ENCODE results near the gene SERGEF. TPM values are rescaled to one million over a fixed set of nuclear protein-coding genes. Genes with fewer than 3 reads are reported as not detected.

The SERGEF gene
- total RNA-seq, 2 donors from 2014 or later = 23.2 to 36.2 TPM

DNA sequence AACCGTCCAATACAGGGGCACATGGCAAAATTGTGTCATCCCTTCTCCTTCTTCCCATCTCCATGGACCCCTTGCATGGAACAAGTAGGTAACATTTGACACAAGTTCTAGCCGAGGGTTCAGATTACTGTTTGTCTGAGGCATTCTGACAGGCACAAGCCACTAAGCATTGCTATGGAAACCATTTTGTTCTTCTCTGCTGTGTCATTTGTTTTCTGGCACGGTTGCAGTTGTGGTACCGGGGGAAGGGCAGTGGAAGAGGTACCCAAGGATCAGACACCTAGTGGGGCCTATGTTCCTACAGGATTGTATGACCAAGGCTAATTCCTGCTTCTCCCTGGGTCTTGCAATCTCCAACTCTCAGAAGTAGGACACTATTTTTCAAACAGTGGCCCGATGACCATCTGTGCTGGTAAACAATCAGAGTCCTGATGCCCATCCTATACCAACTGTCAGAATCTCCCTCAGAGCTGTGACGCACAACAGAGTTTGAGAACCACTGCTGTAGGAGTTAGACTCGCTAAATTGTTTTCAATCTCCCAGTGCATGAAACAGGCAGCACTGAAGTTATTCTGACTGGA is 209.0 kb downstream of the SERGEF start:
- no peak overlapping the region for H3K9ac ChIP-seq (ENCODE audit: low read depth in 2 of 2, low read length in 2 of 2)
- no peaks in the 10 kb centered on the region for H3K9me3 ChIP-seq
- no peaks in the 10 kb centered on the region for H3K4me1 ChIP-seq
- TF ChIP-seq CTCF (IDR thresholded peaks at IDR 0.05) = no peak
- no peak for DNase-seq
- intact Hi-C loops (cut with DNase I) = no loop called here
- H3K27me3 ChIP-seq = no peaks in the 10 kb centered on the region
- H3K4me3 ChIP-seq = no peak overlapping the region
- no peak overlapping the region for H3K27ac ChIP-seq
- no peaks in the 10 kb centered on the region for H3K36me3 ChIP-seq

GRCh38 chr11:17802491-17802890 is 210.4 kb downstream of the SERGEF start:
- TF ChIP-seq CTCF (IDR thresholded peaks at IDR 0.05) = no peak
- no peak for DNase-seq
- no peak overlapping the region for H3K27ac ChIP-seq
- H3K27me3 ChIP-seq = no peaks in the 10 kb centered on the region
- intact Hi-C loops (cut with DNase I) = no loop called here
- no peak overlapping the region for H3K9ac ChIP-seq (ENCODE audit: low read depth in 2 of 2, low read length in 2 of 2)
- no peaks in the 10 kb centered on the region for H3K4me1 ChIP-seq
- H3K4me3 ChIP-seq = no peak overlapping the region
- H3K36me3 ChIP-seq = no peaks in the 10 kb centered on the region
- no peaks in the 10 kb centered on the region for H3K9me3 ChIP-seq

- TF ChIP-seq CTCF (IDR thresholded peaks at IDR 0.05) = no peak
- intact Hi-C loops (cut with DNase I) = no loop called here
Measured at GRCh38 chr11:17801166-17801565, 211.7 kb downstream of the SERGEF start.

DNA sequence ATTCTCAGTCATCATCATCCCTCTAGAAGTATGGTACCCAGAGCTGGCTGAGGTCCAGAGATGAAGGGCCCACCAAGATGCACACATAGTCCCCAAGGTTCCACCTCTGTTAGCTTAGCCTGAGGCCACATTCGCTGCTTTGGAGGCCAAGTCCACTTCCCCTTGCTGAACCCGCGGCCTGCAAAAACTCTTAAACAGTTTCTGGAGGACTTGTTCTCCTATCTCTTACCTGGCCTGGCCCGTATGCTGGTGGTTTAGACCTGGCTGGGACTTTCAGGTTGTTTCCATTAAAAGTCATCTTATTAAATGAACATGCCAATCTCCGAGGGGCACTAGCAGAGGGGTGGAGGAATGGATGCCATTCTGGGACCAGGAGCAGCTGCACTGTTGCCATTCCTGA is 213.7 kb downstream of the SERGEF start:
- H3K9me3 ChIP-seq = no peaks in the 10 kb centered on the region
- DNase-seq = no peak
- H3K4me3 ChIP-seq = no peak overlapping the region
- intact Hi-C loops (cut with DNase I) = no loop called here
- no peak overlapping the region for H3K9ac ChIP-seq (ENCODE audit: low read depth in 2 of 2, low read length in 2 of 2)
- H3K4me1 ChIP-seq = no peaks in the 10 kb centered on the region
- no peaks in the 10 kb centered on the region for H3K27me3 ChIP-seq
- no peak overlapping the region for H3K27ac ChIP-seq
- H3K36me3 ChIP-seq = no peaks in the 10 kb centered on the region
- TF ChIP-seq CTCF (IDR thresholded peaks at IDR 0.05) = no peak

More at GRCh38 chr11:17801166-17801565, 211.7 kb downstream of the SERGEF start:
- Histone ChIP-seq H3K36me3 (no peaks in the 10 kb centered on the region), H3K9ac (ENCODE audit: low read depth in 2 of 2, low read length in 2 of 2) (no peak overlapping the region), H3K4me3 (no peak overlapping the region), H3K9me3 (no peaks in the 10 kb centered on the region), H3K4me1 (no peaks in the 10 kb centered on the region), H3K27ac (no peak overlapping the region), H3K27me3 (no peaks in the 10 kb centered on the region)
- no peak for DNase-seq

DNA sequence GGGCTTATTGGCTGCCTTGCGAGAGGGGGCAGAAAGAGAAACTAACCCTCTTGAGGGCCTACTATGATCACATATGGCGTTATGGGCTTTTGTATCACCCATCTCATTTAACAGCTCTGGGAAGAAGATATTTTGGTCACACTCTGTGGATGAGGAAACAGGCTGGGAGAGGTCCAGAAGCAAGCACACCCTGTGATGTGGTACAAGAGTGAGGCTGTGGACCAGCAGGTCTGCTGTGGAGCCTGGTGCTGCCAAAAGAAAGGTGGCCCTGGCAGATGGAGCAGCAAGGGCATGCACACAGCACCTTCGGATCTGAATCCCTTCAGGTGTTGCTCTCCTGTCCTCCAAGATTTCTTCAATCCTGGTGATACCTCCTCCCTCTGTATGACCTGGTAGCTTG is 214.1 kb downstream of the SERGEF start:
- DNase-seq = no peak
- intact Hi-C loops (cut with DNase I) = no loop called here
- H3K9ac ChIP-seq (ENCODE audit: low read depth in 2 of 2, low read length in 2 of 2) = no peak overlapping the region
- H3K27ac ChIP-seq = no peak overlapping the region
- no peak overlapping the region for H3K4me3 ChIP-seq
- no peaks in the 10 kb centered on the region for H3K4me1 ChIP-seq
- H3K9me3 ChIP-seq = no peaks in the 10 kb centered on the region
- no peaks in the 10 kb centered on the region for H3K36me3 ChIP-seq
- no peaks in the 10 kb centered on the region for H3K27me3 ChIP-seq
- TF ChIP-seq CTCF (IDR thresholded peaks at IDR 0.05) = no peak
